NT2/D1 (cell line): ENCODE results near the gene CXCL12.

ENCODE experiments used
- YY1 ChIP-seq: IDR thresholded peaks from 2 replicates; pipeline ENCODE4 v1.6.1; 2011; ENCODE audit not compliant: insufficient read length, insufficient read depth
- ZNF274 ChIP-seq: IDR thresholded peaks from 2 replicates; pipeline ENCODE4 v1.6.1; 2011; ENCODE audit warnings: mild to moderate bottlenecking, low read depth, low read length

DNA sequence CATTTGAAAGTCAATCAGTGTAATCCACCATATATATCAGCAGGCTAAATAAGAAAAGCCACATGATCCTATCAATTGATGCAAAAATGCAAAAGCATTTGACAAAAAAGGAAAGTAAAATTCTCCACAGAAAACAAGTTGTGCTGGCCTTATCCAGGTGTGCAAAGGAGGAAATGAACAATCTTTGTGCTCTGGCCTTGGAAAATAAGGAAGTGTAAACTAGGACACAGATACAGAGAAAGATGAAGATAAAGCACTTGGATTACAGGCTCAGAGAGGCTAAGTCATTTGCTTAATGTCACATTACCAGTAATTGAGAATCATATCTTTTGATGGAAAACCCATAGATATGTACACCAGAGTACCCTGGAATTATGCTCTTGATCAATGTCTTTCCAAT lies 54.5 kb downstream of the CXCL12 start:
- no peak for TF ChIP-seq YY1
- TF ChIP-seq ZNF274 = no peak
